Hepatocyte (in vitro differentiated cells): ENCODE results near the gene SLC7A5. TPM values are rescaled to one million over a fixed set of nuclear protein-coding genes. Genes with fewer than 3 reads are reported as not detected.

Source experiments
- DNase-seq: peaks from one replicate; pipeline ENCODE4 v3.0.0-alpha.2; 2016; ENCODE audit warnings: low spot score
- H2AFZ ChIP-seq: fragments of 200-600 bp; sonication (generic); 2 replicates; pipeline ENCODE4 v1.6.0; 2016; ENCODE audit warnings: antibody characterized with exemption, mild to moderate bottlenecking
- H3K27ac ChIP-seq: fragments of 200-600 bp; sonication (generic); 2 replicates; pipeline ENCODE4 v1.5.1; 2016; ENCODE audit warnings: mild to moderate bottlenecking
- H3K27me3 ChIP-seq: fragments of 200-600 bp; sonication (generic); 2 replicates; pipeline ENCODE4 v1.6.1; 2016
- H3K36me3 ChIP-seq: fragments of 200-600 bp; sonication (generic); replicated peaks from 2 replicates; pipeline ENCODE4 v1.5.1; 2016; ENCODE audit warnings: low read depth; ENCODE audit not compliant: insufficient read depth
- H3K4me1 ChIP-seq: fragments of 200-600 bp; sonication (generic); 2 replicates; pipeline ENCODE4 v1.5.1; 2016; ENCODE audit warnings: mild to moderate bottlenecking, moderate library complexity; ENCODE audit not compliant: insufficient read depth
- H3K4me2 ChIP-seq: fragments of 200-600 bp; sonication (generic); 2 replicates; pipeline ENCODE4 v1.6.0; 2016
- H3K4me3 ChIP-seq: fragments of 200-600 bp; sonication (generic); 2 replicates; pipeline ENCODE4 v1.5.1; 2016; ENCODE audit warnings: mild to moderate bottlenecking
- H3K79me2 ChIP-seq: fragments of 200-600 bp; sonication (generic); 2 replicates; pipeline ENCODE4 v1.6.0; 2017; ENCODE audit warnings: mild to moderate bottlenecking
- H3K9me2 ChIP-seq: fragments of 200-600 bp; sonication (generic); replicated peaks from 2 replicates; pipeline ENCODE4 v1.6.0; 2017; ENCODE audit warnings: mild to moderate bottlenecking; ENCODE audit not compliant: insufficient read depth
- H3K9me3 ChIP-seq: fragments of 200-600 bp; sonication (generic); 2 replicates; pipeline ENCODE4 v1.5.1; 2016; ENCODE audit warnings: low read depth, mild to moderate bottlenecking
- H4K20me1 ChIP-seq: fragments of 200-600 bp; sonication (generic); 2 replicates; pipeline ENCODE4 v1.6.0; 2016; ENCODE audit warnings: mild to moderate bottlenecking; ENCODE audit not compliant: insufficient read depth, poor library complexity, severe bottlenecking
- CTCF ChIP-seq: fragments of 200-600 bp; sonication (generic); IDR thresholded peaks from 2 replicates; pipeline ENCODE4 v1.5.1; 2016; ENCODE audit warnings: antibody characterized with exemption, mild to moderate bottlenecking; ENCODE audit not compliant: poor library complexity
- EZH2 ChIP-seq: fragments of 200-600 bp; sonication (generic); IDR thresholded peaks from 2 replicates; pipeline ENCODE4 v1.6.1; 2016; ENCODE audit warnings: antibody characterized with exemption, mild to moderate bottlenecking, borderline replicate concordance
- EZH2phosphoT487 ChIP-seq: fragments of 200-600 bp; sonication (generic); IDR thresholded peaks from one replicate; pipeline ENCODE4 v1.6.1; 2018; ENCODE audit warnings: antibody characterized with exemption, mild to moderate bottlenecking, low read depth, moderate library complexity; ENCODE audit not compliant: unreplicated experiment, severe bottlenecking
- WGBS: methylation state at CpG from one replicate; pipeline ENCODE4 v1.1.6; 2016; ENCODE audit warnings: low lambda C conversion rate; ENCODE audit errors: missing lambda C conversion rate; 5-methylcytosine and 5-hydroxymethylcytosine counted together
- polyA plus RNA-seq: library from polyadenylated mRNA; unstranded; fragments of >200 nt; fragmentation: Nextera tagmentation; extraction: Ambion mirVana; gene quantifications from 2 replicates; pipeline ENCODE4 v1.2.1, GENCODE V29; 2016
- total RNA-seq: library from RNA; depleted of rRNA; stranded (reverse); fragments of >200 nt; gene quantifications from 2 replicates; pipeline ENCODE4 v1.2.3, GENCODE V29; 2014

SLC7A5 gene
- total and polyA plus RNA-seq, 2 experiments from 2014 or later: 29.3 to 52.5 TPM

GRCh38 chr16:87846705-87847466 lies 22.4 kb downstream of the SLC7A5 start:
- H3K9me3 ChIP-seq: no peaks in the 10 kb centered on the region
- H3K9me2 ChIP-seq: no peaks in the 10 kb centered on the region
- H2AFZ ChIP-seq: no peak overlapping the region
- peaks cover 37% of the 10 kb centered on the region for H3K79me2 ChIP-seq
- 92% methylated on average over 25 of the region's 25 CpGs for WGBS
- H3K4me2 ChIP-seq: no peak overlapping the region
- peaks cover 23% of the 10 kb centered on the region for H3K4me1 ChIP-seq
- no peaks in the 10 kb centered on the region for H3K27me3 ChIP-seq
- DNase-seq: no peak
- no peak overlapping the region for H3K4me3 ChIP-seq
- no peak overlapping the region for H3K27ac ChIP-seq
- H4K20me1 ChIP-seq: no peaks in the 10 kb centered on the region
- TF ChIP-seq CTCF (no peak), EZH2 (no peak), EZH2phosphoT487 (no peak)
- H3K36me3 ChIP-seq: no peaks in the 10 kb centered on the region

- Histone ChIP-seq H3K27me3 (no peaks in the 10 kb centered on the region), H3K36me3 (no peaks in the 10 kb centered on the region), H4K20me1 (no peaks in the 10 kb centered on the region), H2AFZ (no peak overlapping the region), H3K27ac (no peak overlapping the region), H3K4me3 (no peak overlapping the region), H3K4me1 (peaks cover 14% of the 10 kb centered on the region), H3K4me2 (no peak overlapping the region), H3K9me2 (no peaks in the 10 kb centered on the region), H3K9me3 (no peaks in the 10 kb centered on the region), H3K79me2 (peaks cover 30% of the 10 kb centered on the region)
- no peak for DNase-seq
- TF ChIP-seq EZH2phosphoT487: no peak
- TF ChIP-seq EZH2: no peak
- TF ChIP-seq CTCF: no peak
- WGBS: 88% methylated on average over 28 of the region's 31 CpGs
Observed at GRCh38 chr16:87845807-87846619, 23.3 kb downstream of the SLC7A5 start.

GRCh38 chr16:87845213-87845612 lies 24.1 kb downstream of the SLC7A5 start:
- Histone ChIP-seq H3K79me2 (peaks cover 26% of the 10 kb centered on the region), H4K20me1 (no peaks in the 10 kb centered on the region), H3K4me3 (no peak overlapping the region), H3K4me1 (peaks cover 6% of the 10 kb centered on the region), H3K27me3 (no peaks in the 10 kb centered on the region), H3K27ac (no peak overlapping the region), H3K4me2 (no peak overlapping the region), H2AFZ (no peak overlapping the region), H3K9me3 (no peaks in the 10 kb centered on the region), H3K36me3 (no peaks in the 10 kb centered on the region), H3K9me2 (no peaks in the 10 kb centered on the region)
- no peak for DNase-seq
- WGBS: 90% methylated on average over 10 of the region's 13 CpGs
- no peak for TF ChIP-seq EZH2phosphoT487
- no peak for TF ChIP-seq EZH2
- TF ChIP-seq CTCF: no peak
